ENCODE results near the gene SMAD9.

- no peak for TF ChIP-seq POLR2A (IDR thresholded peaks at IDR 0.05)
- TF ChIP-seq CTCF (IDR thresholded peaks at IDR 0.05) = no peak
Observed at GRCh38 chr13:36912973-36913372, 7.1 kb downstream of the SMAD9 start.
